ENCODE results near the gene SAMHD1. TPM values are rescaled to one million over a fixed set of nuclear protein-coding genes. Genes with fewer than 3 reads are reported as not detected.

The SAMHD1 gene
- total and polyA plus RNA-seq, 2 of the 13 experiments (the other 11 are each of a cell fraction or from before 2014, with no cell fraction given) = 16.9 to 43.5 TPM

GRCh38 chr20:36881888-36882287, 69.6 kb downstream of the SAMHD1 start:
- in situ Hi-C loops (cut with HindIII; ENCODE audit: extremely low pct_ligation_motif_present, low pct_unique_long_range_greater_than_20kb) = no loop called here
- Histone ChIP-seq H3K79me2 (ENCODE audit: insufficient read depth, low read length) (no peaks in the 10 kb centered on the region), H4K20me1 (ENCODE audit: insufficient read depth, low read length) (no peaks in the 10 kb centered on the region), H3K27ac (ENCODE audit: extremely low read length, insufficient read depth, low read length) (no peak overlapping the region), H2AFZ (ENCODE audit: low read length) (no peak overlapping the region), H3K4me1 (ENCODE audit: insufficient read depth, low read length) (peaks cover 29% of the 10 kb centered on the region), H3K4me2 (ENCODE audit: low read depth, low read length) (peak overlapping the region; percentile 13; the same call in 1 of the 2 replicates), H3K36me3 (replicated peaks in 1 of 2; ENCODE audit: control insufficient read depth in 1 of 2, insufficient read depth in 2 of 2, low read length in 2 of 2) (no peaks in the 10 kb centered on the region), H3K9me3 (ENCODE audit: low read length) (no peaks in the 10 kb centered on the region), H3K9ac (ENCODE audit: insufficient read depth, low read depth, low read length) (no peak overlapping the region), H3K4me3 (replicated peaks in 1 of 3; ENCODE audit: insufficient read depth in 1 of 3, low read depth in 2 of 3, low read length in 3 of 3) (no peak overlapping the region), H3K27me3 (ENCODE audit: control insufficient read depth in 1 of 2, insufficient read depth in 2 of 2, low read length in 2 of 2) (no peaks in the 10 kb centered on the region)
- no peak for FAIRE-seq
- ATAC-seq = peak; percentile 54
- intact Hi-C loops (cut with micrococcal nuclease; ENCODE audit: unreplicated experiment) = no loop called here
- no peak for DNase-seq (ENCODE audit: low spot score)
- ChIA-PET CTCF (ENCODE audit: low intra/inter-chr PET ratio, low total read pairs) (no interaction called here), POLR2A (interaction anchor here (0.8 to 2.5 kb wide), 4 partner anchors 10 to 73 kb away, joined by 3 to 18 read pairs (median 4); no protein-coding TSS in a partner anchor)
- WGBS (ENCODE audit: low lambda C conversion rate) = 10% methylated on average over 4 of the region's 4 CpGs
- no TSS peak for BruUV-seq (replicated peaks)
- TF ChIP-seq SAP130 (CRISPR knock-in tag; IDR thresholded peaks at IDR 0.05; ENCODE audit: low read depth) = peak; percentile 27; the same call in 1 of the 2 replicates
- no peak for TF ChIP-seq RCOR2 (CRISPR knock-in tag; IDR thresholded peaks at IDR 0.05)
- peak; percentile 53; the same call in 1 of the 2 replicates for TF ChIP-seq TBX2 (CRISPR knock-in tag; IDR thresholded peaks at IDR 0.05; ENCODE audit: borderline replicate concordance)
- TF ChIP-seq ZNF737 (CRISPR knock-in tag; IDR thresholded peaks at IDR 0.05; ENCODE audit: borderline replicate concordance) = no peak
- TF ChIP-seq ZBTB33 (CRISPR knock-in tag; IDR thresholded peaks at IDR 0.05) = no peak
- peak; percentile 70; the same call in 1 of the 2 replicates for TF ChIP-seq ZFP1 (CRISPR knock-in tag; IDR thresholded peaks at IDR 0.05)
- TF ChIP-seq CREB3 (CRISPR knock-in tag; IDR thresholded peaks at IDR 0.05) = no peak
- TF ChIP-seq MIXL1 (CRISPR knock-in tag; IDR thresholded peaks at IDR 0.05) = peak; percentile 43; the same call in 1 of the 2 replicates
- TF ChIP-seq SRY (CRISPR knock-in tag; IDR thresholded peaks at IDR 0.05) = no peak
- TF ChIP-seq ERF (CRISPR knock-in tag; IDR thresholded peaks at IDR 0.05) = no peak
- TF ChIP-seq PHF5A (CRISPR knock-in tag; IDR thresholded peaks at IDR 0.05; ENCODE audit: low read depth, unreplicated experiment) = no peak
- TF ChIP-seq MXD3 (CRISPR knock-in tag; IDR thresholded peaks at IDR 0.05) = 0 out of 2 replicates have a peak, but pooled peaks have one; percentile 26
- TF ChIP-seq ZNF772 (CRISPR knock-in tag; IDR thresholded peaks at IDR 0.05) = no peak
- TF ChIP-seq ZNF33B (CRISPR knock-in tag; IDR thresholded peaks at IDR 0.05) = no peak
- peak; percentile 54 for TF ChIP-seq FOSL2 (CRISPR knock-in tag; IDR thresholded peaks at IDR 0.05)
- TF ChIP-seq E2F2 (CRISPR knock-in tag; IDR thresholded peaks at IDR 0.05; ENCODE audit: borderline replicate concordance) = no peak
- no peak for TF ChIP-seq NFKBIZ (CRISPR knock-in tag; IDR thresholded peaks at IDR 0.05)
- no peak for TF ChIP-seq ZNF670 (CRISPR knock-in tag; IDR thresholded peaks at IDR 0.05; ENCODE audit: borderline replicate concordance)
- TF ChIP-seq FOXM1 (CRISPR knock-in tag; IDR thresholded peaks at IDR 0.05) = no peak
- no peak for TF ChIP-seq TGIF2 (CRISPR knock-in tag; IDR thresholded peaks at IDR 0.05)
- no peak for TF ChIP-seq KDM5B (CRISPR knock-in tag; IDR thresholded peaks at IDR 0.05; ENCODE audit: borderline replicate concordance)
- no peak for TF ChIP-seq ZNF740 (CRISPR knock-in tag; IDR thresholded peaks at IDR 0.05)
- no peak for TF ChIP-seq PRMT3 (CRISPR knock-in tag; IDR thresholded peaks at IDR 0.05; ENCODE audit: borderline replicate concordance, low read depth)
- TF ChIP-seq TBX3 (IDR thresholded peaks at IDR 0.05; ENCODE audit: borderline replicate concordance) = peak; percentile 52; the same call in 1 of the 2 replicates
